D341Med (cell line): ENCODE results near the gene KCNMB2.
"Not testable (repeated sequence)": the region's sequence is repeated elsewhere in the genome, so short reads cannot be mapped to it uniquely, and the experiment has no call there.

Source experiments
- DNase-seq: peaks from one replicate; pipeline ENCODE4 v3.0.0; 2012; ENCODE audit warnings: low spot score

The KCNMB2 gene

GRCh38 chr3:178519701-178520100 is 16.5 kb upstream of the KCNMB2 start:
- no peak for DNase-seq

GRCh38 chr3:178520451-178520850 is 15.8 kb upstream of the KCNMB2 start:
- DNase-seq: no peak

- DNase-seq: no peak
Observed at GRCh38 chr3:178522200-178523052, 13.8 kb upstream of the KCNMB2 start.

GRCh38 chr3:178525251-178525650 is 11.0 kb upstream of the KCNMB2 start:
- no peak for DNase-seq

GRCh38 chr3:178526291-178526690 is 9.9 kb upstream of the KCNMB2 start:
- DNase-seq: no peak

GRCh38 chr3:178527981-178528380 is 8.3 kb upstream of the KCNMB2 start:
- no peak for DNase-seq

GRCh38 chr3:178529606-178530225 is 6.5 kb upstream of the KCNMB2 start:
- DNase-seq: no peak

- no peak for DNase-seq
Observed at GRCh38 chr3:178532476-178532875, 3.8 kb upstream of the KCNMB2 start.

- DNase-seq: no peak
Observed at GRCh38 chr3:178537122-178537705, 978 bp downstream of the KCNMB2 start.

GRCh38 chr3:178538056-178538455 is 1.8 kb downstream of the KCNMB2 start:
- no peak for DNase-seq

- no peak for DNase-seq
Observed at GRCh38 chr3:178540184-178540583, 3.9 kb downstream of the KCNMB2 start.

- DNase-seq: no peak
Observed at GRCh38 chr3:178545337-178545736, 9.1 kb downstream of the KCNMB2 start.

GRCh38 chr3:178546079-178546478 is 9.8 kb downstream of the KCNMB2 start:
- no peak for DNase-seq

- not testable (repeated sequence) for DNase-seq
Observed at GRCh38 chr3:178549426-178549825, 13.2 kb downstream of the KCNMB2 start.

- DNase-seq: no peak
Observed at GRCh38 chr3:178551916-178552321, 15.7 kb downstream of the KCNMB2 start.

GRCh38 chr3:178558637-178559036 is 22.4 kb downstream of the KCNMB2 start:
- no peak for DNase-seq

GRCh38 chr3:178560759-178561158 is 24.5 kb downstream of the KCNMB2 start:
- no peak for DNase-seq

- no peak for DNase-seq
Observed at GRCh38 chr3:178561239-178561638, 25.0 kb downstream of the KCNMB2 start.

GRCh38 chr3:178562143-178562946 is 26.1 kb downstream of the KCNMB2 start:
- no peak for DNase-seq

- no peak for DNase-seq
Observed at GRCh38 chr3:178562947-178563232, 26.7 kb downstream of the KCNMB2 start.

GRCh38 chr3:178567611-178568010 is 31.4 kb downstream of the KCNMB2 start:
- DNase-seq: no peak

- DNase-seq: no peak
Observed at GRCh38 chr3:178568155-178568731, 32.0 kb downstream of the KCNMB2 start.
